Ishikawa (cell line): ENCODE data around the gene TMEM217.

Experiments used
- CEBPB ChIP-seq: IDR thresholded peaks from 2 replicates; pipeline ENCODE4 v1.6.1; 2012
- CREB1 ChIP-seq: IDR thresholded peaks from 2 replicates; pipeline ENCODE4 v1.6.1; 2012; ENCODE audit warnings: low read depth
- EGR1 ChIP-seq: IDR thresholded peaks from 2 replicates; pipeline ENCODE4 v1.6.1; 2012
- EP300 ChIP-seq: IDR thresholded peaks from 2 replicates; pipeline ENCODE4 v1.6.1; 2012; ENCODE audit warnings: borderline replicate concordance
- FOXM1 ChIP-seq: IDR thresholded peaks from 2 replicates; pipeline ENCODE4 v1.6.1; 2012; ENCODE audit warnings: low read depth, borderline replicate concordance
- MAX ChIP-seq: IDR thresholded peaks from 2 replicates; pipeline ENCODE4 v1.6.1; 2012
- NFIC ChIP-seq: IDR thresholded peaks from 2 replicates; pipeline ENCODE4 v1.6.1; 2012
- RAD21 ChIP-seq: IDR thresholded peaks from 2 replicates; pipeline ENCODE4 v1.6.1; 2012; ENCODE audit warnings: low read depth
- REST ChIP-seq: IDR thresholded peaks from 2 replicates; pipeline ENCODE4 v1.6.1; 2012; ENCODE audit warnings: low read depth, mild to moderate bottlenecking
- TAF1 ChIP-seq: IDR thresholded peaks from 2 replicates; pipeline ENCODE4 v1.6.1; 2012; ENCODE audit warnings: low read depth, mild to moderate bottlenecking
- TCF12 ChIP-seq: IDR thresholded peaks from 2 replicates; pipeline ENCODE4 v1.6.1; 2012; ENCODE audit warnings: low read depth
- TEAD4 ChIP-seq: IDR thresholded peaks from 2 replicates; pipeline ENCODE4 v1.6.1; 2012
- USF1 ChIP-seq: IDR thresholded peaks from 2 replicates; pipeline ENCODE4 v1.6.1; 2012
- YY1 ChIP-seq: IDR thresholded peaks from 2 replicates; pipeline ENCODE4 v1.6.1; 2012; ENCODE audit warnings: low read depth
- ZBTB7A ChIP-seq: IDR thresholded peaks from 2 replicates; pipeline ENCODE4 v1.6.1; 2012; ENCODE audit warnings: low read depth

TMEM217 gene

GRCh38 chr6:37170273-37171200 lies 87.4 kb downstream of the TMEM217 start:
- peak; percentile 9; the same call in 1 of the 2 replicates for TF ChIP-seq MAX
- TF ChIP-seq CEBPB, result no peak
- TF ChIP-seq ZBTB7A, result peak; percentile 47; the same call in 1 of the 2 replicates

GRCh38 chr6:37169496-37170272 lies 88.3 kb downstream of the TMEM217 start, which contains the start of gene PIM1:
PIM1 (plus strand) TSS chr6:37170152; CDS start chr6:37170576, 424 bp downstream.
- TF ChIP-seq EGR1, result no peak
- TF ChIP-seq EP300, result no peak
- TF ChIP-seq ZBTB7A, result no peak; the same call in 1 of the 2 replicates
- 0 out of 2 replicates have a peak, but pooled peaks have one; percentile 46 for TF ChIP-seq CREB1
- peak; percentile 93 for TF ChIP-seq FOXM1
- TF ChIP-seq RAD21, result peak; percentile 6; the same call in 1 of the 2 replicates
- no peak for TF ChIP-seq NFIC
- no peak for TF ChIP-seq CEBPB
- no peak for TF ChIP-seq TEAD4
- no peak for TF ChIP-seq REST
- no peak for TF ChIP-seq TAF1
- peak; percentile 65; the same call in 1 of the 2 replicates for TF ChIP-seq MAX
- no peak for TF ChIP-seq YY1
- TF ChIP-seq TCF12, result no peak; the same call in 1 of the 2 replicates
- TF ChIP-seq USF1, result no peak

GRCh38 chr6:37168811-37169495 lies 89.0 kb downstream of the TMEM217 start:
- TF ChIP-seq CEBPB, result no peak
- TF ChIP-seq EGR1, result no peak
- no peak for TF ChIP-seq CREB1
- no peak for TF ChIP-seq TAF1
- peak; percentile 47; the same call in 1 of the 2 replicates for TF ChIP-seq ZBTB7A

- TF ChIP-seq TEAD4 (no peak), EP300 (no peak), TCF12 (no peak), ZBTB7A (no peak), YY1 (no peak), TAF1 (no peak), CEBPB (no peak), FOXM1 (no peak), MAX (no peak), EGR1 (no peak), REST (no peak), CREB1 (no peak), USF1 (no peak), NFIC (no peak), RAD21 (no peak)
Measured at GRCh38 chr6:37168163-37168758, 89.7 kb downstream of the TMEM217 start.
